Heart left ventricle (tissue), 16 donors: Measurements from ENCODE around the gene BTBD2. TPM values are rescaled to one million over a fixed set of nuclear protein-coding genes. Genes with fewer than 3 reads are reported as not detected.

ENCODE experiments used
- ATAC-seq, 4 donors: fragments of 200-7000 bp; cut with Tn5 transposase; one replicate each; pipeline ENCODE4 v1.9.1; 2020 to 2022; ENCODE audit warnings: moderate library complexity in 4 of 4, mild to moderate bottlenecking in 3 of 4, moderate number of reproducible peaks in 1 of 4
- DNase-seq, 5 donors: peaks; one replicate each; pipeline ENCODE4 v3.0.0-alpha.2; 2020
- H3K27ac ChIP-seq, 12 donors: fragments of 200-600 bp; sonication (generic) in 4 of 12; one replicate each; pipeline versions ENCODE4 v1.5.0 to v1.8.0; 2016 to 2022; ENCODE audit warnings: mild to moderate bottlenecking in 2 of 12
- H3K27me3 ChIP-seq, 9 donors: fragments of 200-600 bp; sonication (generic) in 2 of 9; one replicate each; pipeline versions ENCODE4 v1.5.1 to v1.8.0; 2016 to 2022; ENCODE audit warnings: mild to moderate bottlenecking in 3 of 9
- H3K36me3 ChIP-seq, 9 donors: fragments of 200-600 bp; sonication (generic) in 2 of 9; one replicate each; pipeline versions ENCODE4 v1.5.0 to v1.8.0; 2018 to 2022; ENCODE audit warnings: mild to moderate bottlenecking in 2 of 9
- H3K4me1 ChIP-seq, 12 donors: fragments of 200-600 bp; sonication (generic) in 4 of 12; one replicate each; pipeline versions ENCODE4 v1.5.0 to v1.8.0; 2016 to 2022; ENCODE audit warnings: mild to moderate bottlenecking in 3 of 12
- H3K4me3 ChIP-seq, 12 donors: fragments of 200-600 bp; sonication (generic) in 4 of 12; one replicate each; pipeline versions ENCODE4 v1.5.0 to v1.8.0; 2017 to 2022; ENCODE audit warnings: mild to moderate bottlenecking in 9 of 12, moderate library complexity in 4 of 12
- H3K9me3 ChIP-seq, 12 donors: fragments of 200-600 bp; sonication (generic) in 4 of 12; one replicate each; pipeline versions ENCODE4 v1.5.0 to v1.8.0; 2016 to 2022; ENCODE audit warnings: mild to moderate bottlenecking in 1 of 12
- POLR2A ChIP-seq, 2 donors: fragments of 450-650 bp; IDR thresholded peaks; one replicate each; pipeline ENCODE4 v1.6.1; 2017; ENCODE audit warnings: antibody characterized with exemption in 2 of 2, mild to moderate bottlenecking in 2 of 2, moderate library complexity in 2 of 2
- WGBS, 4 donors: extraction: QIAGEN DNeasy Blood & Tissue Kit in 2 of 4; methylation state at CpG; one replicate each; pipeline versions ENCODE4 v1.1.5 to v1.1.7; 2013 to 2018; 5-methylcytosine and 5-hydroxymethylcytosine counted together
- intact Hi-C, 10 donors: fragments of 100-400 bp; cut with DNase I; formaldehyde crosslinking; loops; one replicate each; pipeline versions ENCODE4 v1.11.1 to v1.14.2; 2022
- polyA plus RNA-seq, 2 donors: library from polyadenylated mRNA; stranded (reverse); fragments of 200-250 nt; gene quantifications; one replicate each; pipeline ENCODE4 v1.2.3, GENCODE V29; 2013
- total RNA-seq, 9 donors: library from RNA; depleted of rRNA in 2 of 9; stranded (reverse); fragments of >200 nt in 2 of 9; fragmentation: NEBNext Ultra II Directional in 3 of 9; extraction: Animal tissue kit (Norgen Biotek cat#: 25700) in 3 of 9; gene quantifications; one replicate each; pipeline versions ENCODE4 v1.1.0 to v1.2.4, GENCODE V29; 2016 to 2023
- TF ChIP-seq, protein P1 (sequence below), 12 donors: fragments of 200-600 bp; sonication (generic) in 4 of 12; IDR thresholded peaks; one replicate each; pipeline versions ENCODE4 v1.5.0 to v1.8.0; 2018 to 2022; ENCODE audit warnings: antibody characterized with exemption in 12 of 12, mild to moderate bottlenecking in 5 of 12
- donor health status: ischemic (EF 13 %, LVEDD 7.1; RV severe dilation, severe dysfunction).
- donor health status: healthy with polysubstance abuse.
- donor health status: DM: no; HTN: yes; CAD: no.
- donor health status: DM: no; HTN: no; CAD: no.
- donor health status: ischemic (EF 25% LVEDD 6.9; RV normal size, moderate dysfunction).
- donor health status: ischemic (EF 25% LVEDD 5.7; RV mildly dilated, moderate dysfunction).
- donor health status: healthy.
- donor health status: DM: yes; HTN: yes; CAD: no.
- donor health status: ischemic (EF 35%, LVEDD 5.7; RV mildly dilated, moderate dysfunction).
- donor health status: nonischemic (EF 11% LVEDD 7.7; RV severe dilation, severe dysfunction).
- donor health status: DM: yes; HTN: yes; CAD: no.
- donor health status: PGD.
- donor health status: ischemic (EF 29% LVEDD 5.4; RV normal size, mild dysfunction).
- donor health status: nonischemic (EF 23%, LVEDD 6.1; RV moderate dilation, normal function).

BTBD2 gene
- total and polyA plus RNA-seq, 11 donors: 39.4 to 81.8 (median 51.8) TPM

DNA sequence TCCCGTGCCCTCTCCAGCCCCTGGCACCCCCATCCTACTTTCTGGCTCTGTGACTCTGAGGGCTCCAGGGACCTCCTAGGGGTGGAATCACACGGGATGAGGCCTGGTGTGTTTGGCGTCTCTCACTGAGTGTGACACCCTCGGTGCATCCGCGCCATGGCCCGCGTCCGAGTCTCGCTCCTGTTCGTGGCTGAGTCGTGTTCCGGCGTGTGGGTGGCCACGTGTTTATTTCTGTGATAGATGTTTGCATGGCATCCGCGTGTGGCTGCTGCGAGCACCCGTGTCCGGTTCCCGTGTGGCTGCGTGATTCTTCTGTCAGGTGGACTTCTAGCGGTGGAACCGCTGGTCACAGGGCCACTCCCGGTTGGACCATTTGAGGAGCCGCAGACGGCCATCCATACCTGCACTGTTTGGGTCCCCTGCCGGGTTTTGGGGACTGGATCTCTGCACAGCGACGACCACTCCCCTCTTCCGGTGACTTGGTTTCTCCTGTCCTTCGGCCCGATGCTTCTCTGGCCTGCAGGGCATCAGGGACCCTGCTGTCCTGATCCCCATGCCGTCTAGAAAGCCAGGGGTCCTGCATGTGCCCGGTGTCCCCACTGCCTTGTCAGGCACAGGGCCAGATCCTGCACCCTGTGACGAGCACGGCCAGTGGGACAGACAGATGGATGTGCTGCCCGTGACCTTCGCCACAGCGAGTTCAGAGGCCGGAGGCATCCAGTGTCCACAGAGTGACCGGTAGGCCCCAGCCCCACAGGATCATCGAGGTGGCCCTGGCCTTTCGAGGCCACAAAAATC, 66.0 kb downstream of the BTBD2 start:
- no peak for TF ChIP-seq POLR2A (IDR thresholded peaks at IDR 0.05)
- TF ChIP-seq, protein P1, sequence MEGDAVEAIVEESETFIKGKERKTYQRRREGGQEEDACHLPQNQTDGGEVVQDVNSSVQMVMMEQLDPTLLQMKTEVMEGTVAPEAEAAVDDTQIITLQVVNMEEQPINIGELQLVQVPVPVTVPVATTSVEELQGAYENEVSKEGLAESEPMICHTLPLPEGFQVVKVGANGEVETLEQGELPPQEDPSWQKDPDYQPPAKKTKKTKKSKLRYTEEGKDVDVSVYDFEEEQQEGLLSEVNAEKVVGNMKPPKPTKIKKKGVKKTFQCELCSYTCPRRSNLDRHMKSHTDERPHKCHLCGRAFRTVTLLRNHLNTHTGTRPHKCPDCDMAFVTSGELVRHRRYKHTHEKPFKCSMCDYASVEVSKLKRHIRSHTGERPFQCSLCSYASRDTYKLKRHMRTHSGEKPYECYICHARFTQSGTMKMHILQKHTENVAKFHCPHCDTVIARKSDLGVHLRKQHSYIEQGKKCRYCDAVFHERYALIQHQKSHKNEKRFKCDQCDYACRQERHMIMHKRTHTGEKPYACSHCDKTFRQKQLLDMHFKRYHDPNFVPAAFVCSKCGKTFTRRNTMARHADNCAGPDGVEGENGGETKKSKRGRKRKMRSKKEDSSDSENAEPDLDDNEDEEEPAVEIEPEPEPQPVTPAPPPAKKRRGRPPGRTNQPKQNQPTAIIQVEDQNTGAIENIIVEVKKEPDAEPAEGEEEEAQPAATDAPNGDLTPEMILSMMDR (IDR thresholded peaks at IDR 0.05): no peak
- H3K36me3 ChIP-seq: peaks cover 0 to 37% (median 0%) of the 10 kb centered on the region in 9 donors
- no peaks in the 10 kb centered on the region for H3K27me3 ChIP-seq
- no peak overlapping the region for H3K27ac ChIP-seq
- ATAC-seq (no peak), DNase-seq (no peak)
- no peaks in the 10 kb centered on the region for H3K9me3 ChIP-seq
- no peak overlapping the region for H3K4me3 ChIP-seq
- intact Hi-C loops: no loop called here
- WGBS, 4 donors: 95 to 97% (median 96%) methylated on average over 28 to 44 of the region's 44 CpGs
- H3K4me1 ChIP-seq: peaks cover 0 to 29% (median 2%) of the 10 kb centered on the region in 12 donors

DNA sequence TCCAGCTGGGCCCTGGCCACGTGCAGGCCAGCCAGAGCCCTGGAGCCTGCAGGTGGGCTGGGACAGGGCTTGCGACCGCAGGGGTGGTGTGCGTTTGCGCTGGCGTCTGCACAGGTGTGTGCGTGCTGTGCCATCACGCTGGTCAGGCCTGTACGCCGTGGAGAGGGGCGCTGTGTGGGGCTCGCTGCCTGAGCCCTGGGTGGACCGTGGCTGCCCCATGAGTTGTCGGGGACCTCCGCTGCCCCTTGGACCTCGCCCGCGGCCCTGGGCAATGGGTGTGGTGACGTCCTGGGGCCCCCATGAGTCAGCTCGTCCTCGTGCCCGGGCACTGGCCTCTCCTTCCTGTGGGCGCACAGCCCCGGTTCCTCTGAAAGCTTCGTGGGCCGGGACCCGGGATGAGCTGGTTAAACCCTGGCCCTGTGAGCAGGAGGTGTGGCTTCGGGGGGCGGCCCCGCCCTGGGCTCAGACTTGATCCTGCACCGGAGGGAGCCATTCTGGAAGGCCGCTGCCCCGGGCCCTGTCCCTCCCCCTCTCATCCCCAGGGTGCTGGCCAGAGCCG, 67.8 kb downstream of the BTBD2 start:
- intact Hi-C loops: no loop called here
- Histone ChIP-seq H3K36me3 (peaks cover 0 to 21% (median 0%) of the 10 kb centered on the region in 9 donors), H3K4me3 (no peak overlapping the region), H3K27ac (no peak overlapping the region), H3K27me3 (no peaks in the 10 kb centered on the region), H3K9me3 (no peaks in the 10 kb centered on the region), H3K4me1 (peaks cover 0 to 47% (median 13%) of the 10 kb centered on the region in 12 donors)
- no peak for TF ChIP-seq POLR2A (IDR thresholded peaks at IDR 0.05)
- TF ChIP-seq, protein P1 (IDR thresholded peaks at IDR 0.05): no peak
- peak in 1 of 4 donors; percentile 8 for ATAC-seq
- no peak for DNase-seq
- 76 to 89% (median 86%) methylated on average over 11 to 34 of the region's 34 CpGs for WGBS, 4 donors

DNA sequence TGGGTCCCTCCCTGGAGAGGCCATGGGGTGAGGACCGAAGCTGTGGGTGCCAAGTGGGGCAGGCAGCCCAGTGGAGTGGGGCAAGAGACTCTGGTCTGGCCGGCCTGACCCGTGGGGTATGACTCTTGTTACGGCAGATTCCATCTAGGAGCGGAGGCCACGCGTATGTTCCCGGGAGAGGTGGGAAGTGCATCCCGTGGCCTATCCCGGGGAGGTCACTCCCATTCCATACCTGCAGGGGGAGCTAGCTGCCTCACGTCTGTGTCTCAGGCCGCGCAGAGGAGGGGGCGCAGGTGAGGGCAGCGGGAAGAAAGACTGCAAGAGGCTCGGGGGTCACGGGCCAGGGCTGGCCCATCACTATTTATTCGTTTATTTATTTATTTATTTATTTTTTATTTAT, 69.6 kb downstream of the BTBD2 start:
- Histone ChIP-seq H3K4me3 (no peak overlapping the region), H3K27ac (no peak overlapping the region), H3K27me3 (no peaks in the 10 kb centered on the region), H3K36me3 (peaks cover 0 to 11% (median 0%) of the 10 kb centered on the region in 9 donors), H3K9me3 (no peaks in the 10 kb centered on the region), H3K4me1 (peaks cover 0 to 53% (median 17%) of the 10 kb centered on the region in 12 donors)
- no peak for TF ChIP-seq POLR2A (IDR thresholded peaks at IDR 0.05)
- TF ChIP-seq, protein P1 (IDR thresholded peaks at IDR 0.05): peak; percentile 29 to 65 (median 49)
- DNase-seq: peak in 1 of 5 donors; percentile 49
- WGBS, 4 donors: 44 to 73% (median 65%) methylated on average over 18 of the region's 18 CpGs
- intact Hi-C loops: no loop called here
- no peak for ATAC-seq

DNA sequence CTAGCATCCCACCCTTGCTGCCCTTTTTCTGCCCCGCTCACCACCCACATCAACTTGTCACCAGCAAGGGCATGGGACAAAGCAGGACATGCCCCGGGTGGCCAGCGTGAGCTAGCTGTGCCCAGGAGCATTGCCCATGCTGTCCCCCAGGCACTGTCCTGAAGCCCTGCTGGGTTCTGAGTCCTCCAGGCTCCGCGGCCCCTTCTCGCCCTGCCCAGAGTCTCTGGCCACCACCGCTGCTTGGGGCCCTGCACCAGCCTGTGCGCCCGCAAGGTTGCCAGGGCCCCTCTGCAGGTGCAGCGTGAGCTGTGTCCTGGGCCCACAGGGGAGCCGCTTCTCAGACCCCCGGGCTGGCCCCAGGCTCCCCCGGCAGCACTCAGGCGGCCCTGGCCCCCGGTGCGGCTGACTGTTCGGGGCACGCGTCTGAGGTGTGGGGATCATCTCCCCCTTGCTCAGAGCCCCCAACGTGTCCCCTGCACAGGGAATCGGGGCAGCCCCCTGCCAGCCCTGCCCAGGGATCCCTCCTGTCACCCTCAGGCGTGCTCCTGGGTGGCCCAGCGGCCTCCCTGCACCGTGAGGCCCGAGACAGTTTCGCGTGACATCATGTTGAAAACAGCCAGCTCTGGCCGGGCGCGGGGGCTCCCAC, 70.5 kb downstream of the BTBD2 start:
- no peak for ATAC-seq
- intact Hi-C loops: no loop called here
- Histone ChIP-seq H3K4me3 (no peak overlapping the region), H3K36me3 (peaks cover 0 to 11% (median 0%) of the 10 kb centered on the region in 9 donors), H3K9me3 (no peaks in the 10 kb centered on the region), H3K27me3 (no peaks in the 10 kb centered on the region), H3K4me1 (peaks cover 0 to 57% (median 19%) of the 10 kb centered on the region in 12 donors), H3K27ac (no peak overlapping the region)
- DNase-seq: no peak
- TF ChIP-seq POLR2A (IDR thresholded peaks at IDR 0.05): no peak
- TF ChIP-seq, protein P1 (IDR thresholded peaks at IDR 0.05): no peak
- WGBS, 4 donors: 90 to 94% (median 93%) methylated on average over 8 to 30 of the region's 30 CpGs
